CD4-positive, alpha-beta memory T cell (primary cell): ENCODE data around the gene SLC16A7. TPM values are rescaled to one million over a fixed set of nuclear protein-coding genes. Genes with fewer than 3 reads are reported as not detected.

Experiments
- CTCF ChIA-PET: fragments of 350-600 bp; sonication (Branson Sonifier 250); formaldehyde crosslinking; loops from one replicate; lab custom pipeline; 2021; ENCODE audit warnings: inconsistent platforms; ENCODE audit not compliant: partially characterized antibody; lab: Charles Lee
- POLR2A ChIA-PET: fragments of 350-600 bp; sonication (Branson Sonifier 250); formaldehyde crosslinking; loops from one replicate; lab custom pipeline; 2021; ENCODE audit not compliant: partially characterized antibody; lab: Charles Lee
- DNase-seq, 5 donors: peaks; one replicate each; pipeline versions ENCODE4 v3.0.0 to v3.0.0-alpha.2; 2020 to 2022; ENCODE audit warnings: mixed read lengths in 1 of 5
- H3K27ac ChIP-seq: one replicate; pipeline ENCODE4 v1.7.0; 2013; ENCODE audit warnings: low read depth, low read length
- H3K27me3 ChIP-seq: 2 replicates; pipeline ENCODE4 v1.7.0; 2013; ENCODE audit warnings: mild to moderate bottlenecking, low read length, moderate library complexity; ENCODE audit not compliant: insufficient read depth
- H3K36me3 ChIP-seq: 2 replicates; pipeline ENCODE4 v1.7.0; 2013; ENCODE audit warnings: mild to moderate bottlenecking, low read length, moderate library complexity; ENCODE audit not compliant: insufficient read depth
- H3K4me1 ChIP-seq: 2 replicates; pipeline ENCODE4 v1.7.0; 2013; ENCODE audit warnings: mild to moderate bottlenecking, low read length, moderate library complexity; ENCODE audit not compliant: insufficient read depth
- H3K4me3 ChIP-seq, 2 donors: one replicate each; pipeline ENCODE4 v1.7.0; 2013; ENCODE audit warnings: low read length in 2 of 2, mild to moderate bottlenecking in 1 of 2
- H3K9me3 ChIP-seq, 2 donors: one replicate each; pipeline ENCODE4 v1.7.0; 2013; ENCODE audit warnings: low read length in 2 of 2, control low read depth in 1 of 2; ENCODE audit not compliant: control insufficient read depth in 1 of 2
- H3K27ac Mint-ChIP-seq, 7 donors: one replicate each; pipeline ENCODE4 v1.8.0; 2020 to 2021; ENCODE audit warnings: mixed read lengths in 7 of 7, mild to moderate bottlenecking in 6 of 7, inconsistent platforms in 3 of 7, moderate library complexity in 3 of 7
- H3K27me3 Mint-ChIP-seq, 2 donors: one replicate each; pipeline ENCODE4 v1.8.0; 2020 to 2021; ENCODE audit warnings: mixed read lengths in 2 of 2
- H3K36me3 Mint-ChIP-seq, 2 donors: one replicate each; pipeline ENCODE4 v1.8.0; 2020 to 2021; ENCODE audit warnings: mixed read lengths in 2 of 2, inconsistent platforms in 1 of 2, mild to moderate bottlenecking in 1 of 2
- H3K4me1 Mint-ChIP-seq, 4 donors: one replicate each; pipeline ENCODE4 v1.8.0; 2020 to 2021; ENCODE audit warnings: mixed read lengths in 4 of 4, mild to moderate bottlenecking in 1 of 4
- H3K4me3 Mint-ChIP-seq, 8 donors: one replicate each; pipeline ENCODE4 v1.8.0; 2020 to 2021; ENCODE audit warnings: mixed read lengths in 8 of 8, mild to moderate bottlenecking in 7 of 8, moderate library complexity in 6 of 8, inconsistent platforms in 3 of 8
- H3K9me3 Mint-ChIP-seq, 8 donors: one replicate each; pipeline ENCODE4 v1.8.0; 2020 to 2021; ENCODE audit warnings: mixed read lengths in 8 of 8, mild to moderate bottlenecking in 5 of 8, inconsistent platforms in 3 of 8, moderate library complexity in 1 of 8
- intact Hi-C: fragments of 100-400 bp; cut with micrococcal nuclease; formaldehyde crosslinking; loops from one replicate; pipeline ENCODE4 v1.15.1; 2023
- polyA plus RNA-seq, 2 donors: library from polyadenylated mRNA; unstranded; fragments of 300-500 nt; fragmentation: Illumina TruSeq; gene quantifications; one replicate each; pipeline ENCODE4 v1.2.3, GENCODE V29; 2021
- total RNA-seq, 2 experiments: library from RNA; stranded (reverse); gene quantifications; one replicate each; pipeline ENCODE4 v1.2.3, GENCODE V29; 2021

The SLC16A7 gene
- total and polyA plus RNA-seq, 4 experiments from 2014 or later: 20.3 to 52.9 (median 37.7) TPM

DNA sequence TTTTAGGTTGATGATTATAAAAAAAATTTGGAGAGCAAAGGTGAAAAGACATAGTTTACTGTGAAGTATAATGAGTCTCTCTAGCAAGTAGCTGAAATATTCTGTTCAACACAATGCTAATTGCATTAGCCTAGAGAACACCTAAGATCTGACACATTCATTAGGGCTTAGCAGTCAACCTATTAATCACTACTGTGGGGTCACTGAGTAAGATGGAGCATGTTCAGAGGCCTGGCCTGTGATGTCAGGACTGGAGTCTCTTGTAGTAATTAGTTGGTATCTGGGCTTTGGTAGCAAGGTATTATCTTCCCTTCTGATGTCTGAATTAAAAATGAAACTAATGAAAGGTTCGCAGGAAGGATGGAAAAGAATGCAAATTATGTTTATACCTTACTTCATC lies 112.7 kb downstream of the SLC16A7 start:
- no peak overlapping the region for H3K4me3 ChIP-seq
- ChIA-PET CTCF (no interaction called here), POLR2A (no interaction called here)
- no peak overlapping the region for H3K27ac ChIP-seq
- Mint-ChIP-seq H3K4me3 (no peak overlapping the region), H3K36me3 (peaks cover 38 to 48% of the 10 kb centered on the region in 2 donors), H3K27ac (peak overlapping the region in 1 of 7 donors; percentile 33), H3K4me1 (peaks cover 0 to 12% (median 10%) of the 10 kb centered on the region in 4 donors), H3K27me3 (no peaks in the 10 kb centered on the region), H3K9me3 (no peaks in the 10 kb centered on the region)
- intact Hi-C loops: no loop called here
- H3K9me3 ChIP-seq: no peaks in the 10 kb centered on the region
- H3K36me3 ChIP-seq: no peaks in the 10 kb centered on the region
- no peaks in the 10 kb centered on the region for H3K27me3 ChIP-seq
- no peaks in the 10 kb centered on the region for H3K4me1 ChIP-seq
- DNase-seq: no peak

DNA sequence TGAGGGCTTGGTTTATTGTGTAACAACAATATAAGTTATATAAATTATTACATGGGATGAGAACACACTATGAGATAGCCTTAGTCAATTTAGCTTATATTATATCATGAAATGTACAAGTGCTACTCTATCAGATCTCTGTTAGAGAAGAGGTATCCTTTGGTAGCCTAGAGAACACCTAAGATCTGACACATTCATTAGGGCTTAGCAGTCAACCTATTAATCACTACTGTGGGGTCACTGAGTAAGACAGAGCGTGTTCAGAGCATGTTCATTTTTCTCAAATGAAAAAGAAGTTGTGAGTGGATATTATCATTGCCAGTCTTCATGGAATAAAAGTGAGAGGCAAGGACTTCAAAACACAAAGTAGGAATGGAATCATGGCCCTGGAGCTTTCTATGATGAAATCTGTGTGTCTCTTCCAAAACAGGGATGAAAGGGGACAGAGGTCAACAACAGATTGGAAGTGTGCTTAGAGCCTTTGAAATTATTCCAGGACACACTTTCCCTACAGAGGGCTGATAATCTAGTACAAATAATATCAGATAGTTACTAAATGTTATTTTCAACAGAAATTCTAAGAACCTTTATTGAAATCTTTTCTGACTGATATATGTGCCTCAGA lies 114.3 kb downstream of the SLC16A7 start:
- H3K9me3 Mint-ChIP-seq: no peaks in the 10 kb centered on the region
- Histone ChIP-seq H3K9me3 (no peaks in the 10 kb centered on the region), H3K4me1 (no peaks in the 10 kb centered on the region), H3K4me3 (no peak overlapping the region), H3K36me3 (no peaks in the 10 kb centered on the region), H3K27ac (no peak overlapping the region), H3K27me3 (no peaks in the 10 kb centered on the region)
- CTCF ChIA-PET: no interaction called here
- DNase-seq: no peak
- peaks cover 54 to 56% of the 10 kb centered on the region in 2 donors for H3K36me3 Mint-ChIP-seq
- H3K27ac Mint-ChIP-seq: no peak overlapping the region
- POLR2A ChIA-PET: no interaction called here
- H3K27me3 Mint-ChIP-seq: no peaks in the 10 kb centered on the region
- H3K4me3 Mint-ChIP-seq: no peak overlapping the region
- H3K4me1 Mint-ChIP-seq: peaks cover 4 to 17% (median 12%) of the 10 kb centered on the region in 4 donors
- intact Hi-C loops: no loop called here

DNA sequence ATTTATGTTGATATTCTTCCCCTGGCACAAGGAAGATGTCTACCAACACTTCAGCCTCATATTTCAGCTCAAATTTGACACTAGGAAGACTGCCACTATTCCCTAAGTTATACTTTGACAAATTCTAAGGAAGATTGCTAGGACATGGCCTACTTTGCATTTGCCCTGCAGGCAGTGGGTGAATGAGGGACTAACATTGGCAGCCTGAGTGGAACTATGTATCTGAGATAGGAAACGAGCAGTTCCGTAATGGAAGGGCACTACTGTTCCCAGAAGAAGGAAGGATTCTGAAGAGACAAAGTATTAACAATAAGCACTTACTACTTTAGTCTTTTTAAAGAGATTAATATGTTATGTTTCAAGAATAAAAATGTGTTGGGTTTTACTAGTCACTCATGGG lies 115.1 kb downstream of the SLC16A7 start:
- H3K9me3 Mint-ChIP-seq: no peaks in the 10 kb centered on the region

DNA sequence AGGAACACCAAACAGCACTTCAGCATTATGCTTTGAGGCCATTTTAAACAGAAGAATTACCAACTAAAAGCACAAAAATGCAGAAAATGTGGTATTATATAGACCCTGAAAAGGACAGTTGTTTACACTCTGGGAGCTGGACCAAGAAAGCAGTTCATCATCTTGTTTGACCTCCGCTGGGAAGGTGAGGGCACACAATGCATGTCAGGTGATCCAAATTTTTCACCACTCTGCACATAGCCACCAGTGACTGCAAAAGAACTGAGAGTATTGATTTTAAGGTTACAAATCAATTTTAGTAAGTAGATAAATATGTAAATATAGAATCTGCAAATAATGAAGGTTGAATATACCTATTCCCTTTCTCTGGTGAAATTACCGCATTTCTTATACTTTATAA lies 119.6 kb downstream of the SLC16A7 start:
- POLR2A ChIA-PET: no interaction called here
- Mint-ChIP-seq H3K9me3 (peaks cover 0 to 2% (median 0%) of the 10 kb centered on the region in 8 donors), H3K27me3 (no peaks in the 10 kb centered on the region), H3K36me3 (peaks cover 31 to 48% of the 10 kb centered on the region in 2 donors), H3K4me3 (no peak overlapping the region), H3K27ac (peak overlapping the region in 1 of 7 donors; percentile 2), H3K4me1 (peaks cover 4 to 15% (median 8%) of the 10 kb centered on the region in 4 donors)
- H3K4me3 ChIP-seq: no peak overlapping the region
- intact Hi-C loops: no loop called here
- CTCF ChIA-PET: interaction anchor here (1.0 kb wide), 1 partner anchor 120 kb away, joined by 3 read pairs; no protein-coding TSS in a partner anchor
- no peaks in the 10 kb centered on the region for H3K36me3 ChIP-seq
- no peaks in the 10 kb centered on the region for H3K9me3 ChIP-seq
- H3K27me3 ChIP-seq: no peaks in the 10 kb centered on the region
- DNase-seq: no peak
- H3K27ac ChIP-seq: no peak overlapping the region
- no peaks in the 10 kb centered on the region for H3K4me1 ChIP-seq

More for the DNA sequence above, 115.1 kb downstream of the SLC16A7 start:
- DNase-seq: no peak
- Mint-ChIP-seq H3K4me3 (no peak overlapping the region), H3K27ac (no peak overlapping the region), H3K4me1 (peaks cover 4 to 15% (median 12%) of the 10 kb centered on the region in 4 donors), H3K36me3 (peaks cover 54 to 56% of the 10 kb centered on the region in 2 donors), H3K27me3 (no peaks in the 10 kb centered on the region)
- Histone ChIP-seq H3K4me1 (no peaks in the 10 kb centered on the region), H3K36me3 (no peaks in the 10 kb centered on the region), H3K9me3 (no peaks in the 10 kb centered on the region), H3K27me3 (no peaks in the 10 kb centered on the region), H3K27ac (no peak overlapping the region), H3K4me3 (no peak overlapping the region)
- ChIA-PET CTCF (no interaction called here), POLR2A (no interaction called here)
- intact Hi-C loops: no loop called here

DNA sequence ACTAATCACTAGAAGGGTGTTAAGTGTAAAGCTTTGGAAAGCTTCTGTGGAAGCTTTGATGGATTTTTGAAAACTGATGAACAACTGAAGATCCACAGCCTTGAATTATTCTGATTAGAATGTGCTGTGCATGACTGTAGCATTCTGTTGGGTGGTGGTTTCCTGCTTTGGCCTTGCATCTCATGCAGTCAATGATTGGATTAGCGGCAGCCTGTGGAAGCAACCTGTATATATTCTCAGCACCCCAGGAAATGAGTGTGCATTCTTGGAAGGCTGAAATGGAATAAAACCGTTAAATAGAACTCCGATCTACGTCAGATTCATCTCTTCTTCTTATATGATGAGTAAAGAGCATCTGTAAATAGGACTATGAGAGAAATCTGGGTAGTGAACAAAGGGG lies 120.2 kb downstream of the SLC16A7 start:
- H3K4me1 Mint-ChIP-seq: peaks cover 4 to 13% (median 8%) of the 10 kb centered on the region in 4 donors
- no peaks in the 10 kb centered on the region for H3K27me3 Mint-ChIP-seq
- H3K36me3 Mint-ChIP-seq: peaks cover 25 to 42% of the 10 kb centered on the region in 2 donors
- ChIA-PET POLR2A (no interaction called here), CTCF (interaction anchor here (1.0 kb wide), 1 partner anchor 120 kb away, joined by 3 read pairs; no protein-coding TSS in a partner anchor)
- H3K27ac Mint-ChIP-seq: no peak overlapping the region
- no peak overlapping the region for H3K4me3 Mint-ChIP-seq
- Histone ChIP-seq H3K4me1 (no peaks in the 10 kb centered on the region), H3K27ac (no peak overlapping the region), H3K4me3 (no peak overlapping the region), H3K27me3 (no peaks in the 10 kb centered on the region), H3K9me3 (no peaks in the 10 kb centered on the region), H3K36me3 (no peaks in the 10 kb centered on the region)
- peaks cover 0 to 2% (median 0%) of the 10 kb centered on the region in 8 donors for H3K9me3 Mint-ChIP-seq
- no peak for DNase-seq
- intact Hi-C loops: no loop called here

DNA sequence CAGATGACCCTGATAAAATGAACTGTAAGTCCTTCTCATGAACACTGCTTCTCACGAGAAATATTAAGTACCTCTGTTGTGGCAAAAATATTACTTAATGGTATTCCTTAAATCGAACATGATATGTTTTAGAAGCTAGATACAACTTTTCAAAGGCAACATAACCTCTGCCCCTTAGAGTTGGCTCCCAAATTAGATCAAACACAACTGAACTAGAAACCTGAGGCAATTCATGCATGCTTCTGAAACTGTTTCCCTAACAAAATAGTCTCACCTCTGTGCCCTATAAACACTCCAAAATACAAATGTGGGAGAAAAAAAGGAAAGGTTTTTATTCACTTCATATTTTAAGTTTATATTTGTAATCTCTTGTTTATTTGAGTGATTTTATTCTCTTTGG lies 121.6 kb downstream of the SLC16A7 start:
- H3K27ac ChIP-seq: no peak overlapping the region
- no peaks in the 10 kb centered on the region for H3K27me3 ChIP-seq
- peaks cover 0 to 10% (median 8%) of the 10 kb centered on the region in 4 donors for H3K4me1 Mint-ChIP-seq
- H3K4me1 ChIP-seq: no peaks in the 10 kb centered on the region
- H3K4me3 Mint-ChIP-seq: no peak overlapping the region
- H3K36me3 ChIP-seq: no peaks in the 10 kb centered on the region
- peaks cover 21 to 38% of the 10 kb centered on the region in 2 donors for H3K36me3 Mint-ChIP-seq
- H3K9me3 ChIP-seq: no peaks in the 10 kb centered on the region
- peaks cover 0 to 2% (median 0%) of the 10 kb centered on the region in 8 donors for H3K9me3 Mint-ChIP-seq
- intact Hi-C loops: no loop called here
- ChIA-PET CTCF (no interaction called here), POLR2A (no interaction called here)
- no peak for DNase-seq
- no peak overlapping the region for H3K27ac Mint-ChIP-seq
- no peaks in the 10 kb centered on the region for H3K27me3 Mint-ChIP-seq
- no peak overlapping the region for H3K4me3 ChIP-seq

DNA sequence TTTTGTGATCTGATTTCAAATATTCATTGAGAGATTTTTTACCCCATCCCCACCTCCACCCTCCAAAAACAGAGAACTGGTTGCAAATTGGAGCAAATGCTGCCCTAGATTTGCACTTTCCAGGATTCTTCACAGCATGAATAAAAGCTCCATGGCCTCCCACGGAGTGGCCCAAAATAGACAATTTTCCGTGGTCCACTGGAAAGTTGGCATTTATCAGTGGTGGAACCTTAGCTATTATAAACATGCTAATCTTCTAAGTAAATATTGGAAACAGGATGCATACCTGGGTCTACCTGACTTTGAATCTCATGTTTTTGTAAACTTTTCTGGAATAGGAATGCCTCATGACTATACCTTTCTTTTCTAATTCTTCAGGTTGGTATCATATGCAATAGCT lies 123.9 kb downstream of the SLC16A7 start:
- Mint-ChIP-seq H3K4me1 (peaks cover 0 to 7% (median 5%) of the 10 kb centered on the region in 4 donors), H3K27ac (no peak overlapping the region), H3K4me3 (no peak overlapping the region), H3K36me3 (peaks cover 10 to 18% of the 10 kb centered on the region in 2 donors), H3K27me3 (no peaks in the 10 kb centered on the region), H3K9me3 (peaks cover 0 to 2% (median 0%) of the 10 kb centered on the region in 8 donors)
- no peak overlapping the region for H3K27ac ChIP-seq
- no peaks in the 10 kb centered on the region for H3K4me1 ChIP-seq
- H3K36me3 ChIP-seq: no peaks in the 10 kb centered on the region
- no peaks in the 10 kb centered on the region for H3K9me3 ChIP-seq
- ChIA-PET CTCF (interaction anchor here (0.7 kb wide), 1 partner anchor 9 kb away, joined by 3 read pairs; no protein-coding TSS in a partner anchor), POLR2A (no interaction called here)
- intact Hi-C loops: no loop called here
- no peak for DNase-seq
- no peaks in the 10 kb centered on the region for H3K27me3 ChIP-seq
- no peak overlapping the region for H3K4me3 ChIP-seq
